Astrocyte (in vitro differentiated cells and primary cell): ENCODE results near the gene UBALD2. TPM values are rescaled to one million over a fixed set of nuclear protein-coding genes. Genes with fewer than 3 reads are reported as not detected.

Source experiments
- DNase-seq: peaks from one replicate; pipeline ENCODE4 v3.0.0-alpha.2; 2010; ENCODE audit warnings: low read depth
- FAIRE-seq: peaks from 2 replicates; lab custom pipeline; 2011; peaks lifted over from hg19 to GRCh38; lab: Jason Lieb, UNC
- H2AFZ ChIP-seq: 2 replicates; pipeline ENCODE4 v1.6.0; 2012; ENCODE audit warnings: low read depth, low read length, inconsistent platforms
- H3K27ac ChIP-seq: 2 replicates; pipeline ENCODE4 v1.5.1; 2011; ENCODE audit warnings: low read depth, low read length, inconsistent platforms
- H3K27me3 ChIP-seq: 2 replicates; pipeline ENCODE4 v1.6.0; 2011; ENCODE audit warnings: low read length, inconsistent platforms; ENCODE audit not compliant: insufficient read depth
- H3K36me3 ChIP-seq: 2 replicates; pipeline ENCODE4 v1.5.1; 2011; ENCODE audit warnings: low read length, inconsistent platforms; ENCODE audit not compliant: insufficient read depth
- H3K4me1 ChIP-seq: 2 replicates; pipeline ENCODE4 v1.5.1; 2011; ENCODE audit warnings: low read length, inconsistent platforms; ENCODE audit not compliant: insufficient read depth
- H3K4me2 ChIP-seq: 2 replicates; pipeline ENCODE4 v1.6.0; 2012; ENCODE audit warnings: low read length, inconsistent platforms
- H3K4me3 ChIP-seq: 2 replicates; pipeline ENCODE4 v1.5.1; 2011; ENCODE audit warnings: low read depth, mild to moderate bottlenecking, low read length, inconsistent platforms; ENCODE audit not compliant: insufficient read depth
- H3K79me2 ChIP-seq: 2 replicates; pipeline ENCODE4 v1.6.0; 2012; ENCODE audit warnings: mild to moderate bottlenecking, low read length, inconsistent platforms; ENCODE audit not compliant: insufficient read depth
- H3K9ac ChIP-seq: 2 replicates; pipeline ENCODE4 v1.6.0; 2012; ENCODE audit warnings: mild to moderate bottlenecking, low read length, inconsistent platforms
- H3K9me3 ChIP-seq: 2 replicates; pipeline ENCODE4 v1.5.1; 2012; ENCODE audit warnings: low read depth, mild to moderate bottlenecking, low read length, inconsistent platforms; ENCODE audit not compliant: insufficient read depth
- H4K20me1 ChIP-seq: 2 replicates; pipeline ENCODE4 v1.6.0; 2012; ENCODE audit warnings: low read length, inconsistent platforms; ENCODE audit not compliant: insufficient read depth
- H3K27ac Mint-ChIP-seq: one replicate; pipeline ENCODE4 v1.8.0; 2021; ENCODE audit warnings: mild to moderate bottlenecking, mixed read lengths; ENCODE audit not compliant: unreplicated experiment
- H3K27me3 Mint-ChIP-seq: one replicate; pipeline ENCODE4 v1.8.0; 2021; ENCODE audit warnings: low read depth, mixed read lengths; ENCODE audit not compliant: unreplicated experiment
- H3K36me3 Mint-ChIP-seq: one replicate; pipeline ENCODE4 v1.8.0; 2021; ENCODE audit warnings: low read depth, mixed read lengths; ENCODE audit not compliant: unreplicated experiment
- H3K4me1 Mint-ChIP-seq: one replicate; pipeline ENCODE4 v1.8.0; 2021; ENCODE audit warnings: low read depth, mixed read lengths; ENCODE audit not compliant: unreplicated experiment
- H3K4me3 Mint-ChIP-seq: one replicate; pipeline ENCODE4 v1.8.0; 2021; ENCODE audit warnings: mild to moderate bottlenecking, moderate library complexity, mixed read lengths; ENCODE audit not compliant: unreplicated experiment
- H3K9me3 Mint-ChIP-seq: one replicate; pipeline ENCODE4 v1.8.0; 2021; ENCODE audit warnings: mild to moderate bottlenecking, mixed read lengths; ENCODE audit not compliant: unreplicated experiment
- CTCF ChIP-seq: IDR thresholded peaks from 2 replicates; pipeline ENCODE4 v1.5.1; 2011; ENCODE audit warnings: low read depth, mild to moderate bottlenecking, inconsistent platforms, low read length, moderate library complexity; ENCODE audit not compliant: insufficient read depth
- EZH2 ChIP-seq: IDR thresholded peaks from 2 replicates; pipeline ENCODE4 v1.6.1; 2012; ENCODE audit warnings: mild to moderate bottlenecking, low read length, inconsistent platforms; ENCODE audit not compliant: insufficient read depth
- total RNA-seq: library from RNA; stranded (reverse); gene quantifications from 2 replicates; pipeline ENCODE4 v1.2.1, GENCODE V29; 2021

UBALD2 gene
- total RNA-seq, 1 donor from 2014 or later, result 32.8 TPM

- no peak overlapping the region for H3K4me3 Mint-ChIP-seq
- H3K79me2 ChIP-seq, result no peaks in the 10 kb centered on the region
- H3K4me1 ChIP-seq, result peaks cover 1% of the 10 kb centered on the region
- H4K20me1 ChIP-seq, result no peaks in the 10 kb centered on the region
- no peak overlapping the region for H3K4me2 ChIP-seq
- H3K4me1 Mint-ChIP-seq, result peaks cover 14% of the 10 kb centered on the region
- peaks cover 38% of the 10 kb centered on the region for H3K27me3 Mint-ChIP-seq
- H3K27ac ChIP-seq, result no peak overlapping the region
- DNase-seq (no peak), FAIRE-seq (no peak)
- H3K27me3 ChIP-seq, result peaks cover 33% of the 10 kb centered on the region
- no peak overlapping the region for H3K9ac ChIP-seq
- H3K36me3 Mint-ChIP-seq, result no peaks in the 10 kb centered on the region
- no peak overlapping the region for H3K27ac Mint-ChIP-seq
- H3K4me3 ChIP-seq, result no peak overlapping the region
- no peak overlapping the region for H2AFZ ChIP-seq
- no peaks in the 10 kb centered on the region for H3K9me3 ChIP-seq
- H3K9me3 Mint-ChIP-seq, result no peaks in the 10 kb centered on the region
- H3K36me3 ChIP-seq, result no peaks in the 10 kb centered on the region
- no peak for TF ChIP-seq CTCF
- TF ChIP-seq EZH2, result no peak
Measured at GRCh38 chr17:76247304-76247703, 17.8 kb upstream of the UBALD2 start.

- DNase-seq, result no peak
- H3K27me3 Mint-ChIP-seq, result peaks cover 30% of the 10 kb centered on the region
- no peak for FAIRE-seq
Measured at GRCh38 chr17:76248013-76248782, 16.9 kb upstream of the UBALD2 start.

More at GRCh38 chr17:76248013-76248782, 16.9 kb upstream of the UBALD2 start:
- peaks cover 24% of the 10 kb centered on the region for H3K27me3 ChIP-seq
- no peaks in the 10 kb centered on the region for H3K9me3 ChIP-seq
- Mint-ChIP-seq H3K4me1 (peaks cover 21% of the 10 kb centered on the region), H3K27ac (no peak overlapping the region), H3K4me3 (no peak overlapping the region), H3K36me3 (no peaks in the 10 kb centered on the region), H3K9me3 (no peaks in the 10 kb centered on the region)
- no peak overlapping the region for H3K9ac ChIP-seq
- H2AFZ ChIP-seq, result no peak overlapping the region
- H3K79me2 ChIP-seq, result no peaks in the 10 kb centered on the region
- TF ChIP-seq CTCF (no peak), EZH2 (no peak)
- no peaks in the 10 kb centered on the region for H3K36me3 ChIP-seq
- peaks cover 2% of the 10 kb centered on the region for H3K4me1 ChIP-seq
- H3K4me2 ChIP-seq, result no peak overlapping the region
- no peak overlapping the region for H3K27ac ChIP-seq
- H4K20me1 ChIP-seq, result no peaks in the 10 kb centered on the region
- no peak overlapping the region for H3K4me3 ChIP-seq
